Measurements from ENCODE around the gene CEBPZOS.

Gene CEBPZOS

GRCh38 chr2:37180006-37180639 is 16.2 kb upstream of the CEBPZOS start:
- no peak for TF ChIP-seq CTCF (IDR thresholded peaks at IDR 0.05; ENCODE audit: low read depth, low read length)
- no peak overlapping the region for H3K4me3 ChIP-seq (ENCODE audit: low read depth, low read length)
- in situ Hi-C loops (cut with HindIII; ENCODE audit: low sequenced_read_pairs) = no loop called here
- DNase-seq (ENCODE audit: low read depth, low spot score) = no peak

GRCh38 chr2:37180640-37181039 is 15.7 kb upstream of the CEBPZOS start:
- in situ Hi-C loops (cut with HindIII; ENCODE audit: low sequenced_read_pairs) = no loop called here
- TF ChIP-seq CTCF (IDR thresholded peaks at IDR 0.05; ENCODE audit: low read depth, low read length) = no peak
- no peak for DNase-seq (ENCODE audit: low read depth, low spot score)
- no peak overlapping the region for H3K4me3 ChIP-seq (ENCODE audit: low read depth, low read length)

GRCh38 chr2:37181726-37182684 is 14.3 kb upstream of the CEBPZOS start:
- H3K4me3 ChIP-seq (ENCODE audit: low read depth, low read length) = no peak overlapping the region
- TF ChIP-seq CTCF (IDR thresholded peaks at IDR 0.05; ENCODE audit: low read depth, low read length) = no peak
- peak; percentile 8 for DNase-seq (ENCODE audit: low read depth, low spot score)
- in situ Hi-C loops (cut with HindIII; ENCODE audit: low sequenced_read_pairs) = no loop called here

- in situ Hi-C loops (cut with HindIII; ENCODE audit: low sequenced_read_pairs) = no loop called here
- TF ChIP-seq CTCF (IDR thresholded peaks at IDR 0.05; ENCODE audit: low read depth, low read length) = no peak
- H3K4me3 ChIP-seq (ENCODE audit: low read depth, low read length) = no peak within 1 kb of the TSS
- DNase-seq (ENCODE audit: low read depth, low spot score) = no peak
Measured at GRCh38 chr2:37188570-37188969, 7.7 kb upstream of the CEBPZOS start, which contains the start of gene SULT6B1. Gene SULT6B1, minus strand, starts transcription at chr2:37188670. Its CDS starts 30 bp downstream, at chr2:37188640.

- in situ Hi-C loops (cut with HindIII; ENCODE audit: low sequenced_read_pairs) = no loop called here
- peak; percentile 90 for DNase-seq (ENCODE audit: low read depth, low spot score)
- no peak overlapping the region for H3K4me3 ChIP-seq (ENCODE audit: low read depth, low read length)
- no peak for TF ChIP-seq CTCF (IDR thresholded peaks at IDR 0.05; ENCODE audit: low read depth, low read length)
Measured at GRCh38 chr2:37189452-37190153, 6.7 kb upstream of the CEBPZOS start.

- no peak overlapping the region for H3K4me3 ChIP-seq (ENCODE audit: low read depth, low read length)
- in situ Hi-C loops (cut with HindIII; ENCODE audit: low sequenced_read_pairs) = no loop called here
- DNase-seq (ENCODE audit: low read depth, low spot score) = no peak
- TF ChIP-seq CTCF (IDR thresholded peaks at IDR 0.05; ENCODE audit: low read depth, low read length) = no peak
Measured at GRCh38 chr2:37190290-37190689, 6.0 kb upstream of the CEBPZOS start.
